GM13977 (cell line): Measurements from ENCODE around the gene LZTS2.

ENCODE experiments used
- DNase-seq: peaks from one replicate; pipeline ENCODE4 v3.0.0; 2012; ENCODE audit warnings: low spot score
- in situ Hi-C: fragments of 300-500 bp; cut with MboI; formaldehyde crosslinking; loops from one replicate; pipeline ENCODE4 v1.12.0; 2022; ENCODE audit warnings: low sequenced_read_pairs, low pct_unique_long_range_greater_than_20kb, mixed read lengths, inconsistent platforms; ENCODE audit not compliant: unreplicated experiment
- TF ChIP-seq, protein P1 (sequence below): IDR thresholded peaks from 2 replicates; pipeline ENCODE4 v1.5.1; 2012; ENCODE audit warnings: mild to moderate bottlenecking, control low read depth; ENCODE audit not compliant: insufficient read depth; ENCODE audit errors: extremely low read depth, missing control alignments

Gene LZTS2

DNA sequence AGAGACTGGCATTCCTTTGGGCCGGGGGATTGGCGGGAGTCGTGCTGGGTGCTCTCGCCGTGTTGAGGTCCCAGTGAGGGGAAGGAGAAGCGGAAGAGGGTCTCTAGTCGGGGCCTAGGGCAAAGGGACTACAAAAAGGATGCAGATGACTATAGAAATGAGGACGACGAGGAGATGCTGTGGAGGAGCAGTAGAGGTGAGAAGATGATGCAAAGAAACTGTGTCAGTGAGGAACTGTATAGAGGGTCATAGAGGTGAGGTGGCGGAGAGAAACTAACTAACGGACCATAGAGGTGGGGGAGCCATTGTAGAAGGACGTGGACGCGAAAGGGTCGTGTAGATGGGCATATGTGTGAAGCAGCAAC is 11.9 kb upstream of the LZTS2 start:
- DNase-seq, result no peak
- TF ChIP-seq, protein P1, sequence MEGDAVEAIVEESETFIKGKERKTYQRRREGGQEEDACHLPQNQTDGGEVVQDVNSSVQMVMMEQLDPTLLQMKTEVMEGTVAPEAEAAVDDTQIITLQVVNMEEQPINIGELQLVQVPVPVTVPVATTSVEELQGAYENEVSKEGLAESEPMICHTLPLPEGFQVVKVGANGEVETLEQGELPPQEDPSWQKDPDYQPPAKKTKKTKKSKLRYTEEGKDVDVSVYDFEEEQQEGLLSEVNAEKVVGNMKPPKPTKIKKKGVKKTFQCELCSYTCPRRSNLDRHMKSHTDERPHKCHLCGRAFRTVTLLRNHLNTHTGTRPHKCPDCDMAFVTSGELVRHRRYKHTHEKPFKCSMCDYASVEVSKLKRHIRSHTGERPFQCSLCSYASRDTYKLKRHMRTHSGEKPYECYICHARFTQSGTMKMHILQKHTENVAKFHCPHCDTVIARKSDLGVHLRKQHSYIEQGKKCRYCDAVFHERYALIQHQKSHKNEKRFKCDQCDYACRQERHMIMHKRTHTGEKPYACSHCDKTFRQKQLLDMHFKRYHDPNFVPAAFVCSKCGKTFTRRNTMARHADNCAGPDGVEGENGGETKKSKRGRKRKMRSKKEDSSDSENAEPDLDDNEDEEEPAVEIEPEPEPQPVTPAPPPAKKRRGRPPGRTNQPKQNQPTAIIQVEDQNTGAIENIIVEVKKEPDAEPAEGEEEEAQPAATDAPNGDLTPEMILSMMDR, result no peak
- in situ Hi-C loops, result no loop called here

GRCh38 chr10:100988166-100988565 is 11.4 kb upstream of the LZTS2 start:
- TF ChIP-seq, protein P1, result no peak
- in situ Hi-C loops, result no loop called here
- DNase-seq, result no peak

GRCh38 chr10:100989088-100989487 is 10.5 kb upstream of the LZTS2 start:
- TF ChIP-seq, protein P1, result no peak
- DNase-seq, result no peak
- in situ Hi-C loops, result no loop called here

DNA sequence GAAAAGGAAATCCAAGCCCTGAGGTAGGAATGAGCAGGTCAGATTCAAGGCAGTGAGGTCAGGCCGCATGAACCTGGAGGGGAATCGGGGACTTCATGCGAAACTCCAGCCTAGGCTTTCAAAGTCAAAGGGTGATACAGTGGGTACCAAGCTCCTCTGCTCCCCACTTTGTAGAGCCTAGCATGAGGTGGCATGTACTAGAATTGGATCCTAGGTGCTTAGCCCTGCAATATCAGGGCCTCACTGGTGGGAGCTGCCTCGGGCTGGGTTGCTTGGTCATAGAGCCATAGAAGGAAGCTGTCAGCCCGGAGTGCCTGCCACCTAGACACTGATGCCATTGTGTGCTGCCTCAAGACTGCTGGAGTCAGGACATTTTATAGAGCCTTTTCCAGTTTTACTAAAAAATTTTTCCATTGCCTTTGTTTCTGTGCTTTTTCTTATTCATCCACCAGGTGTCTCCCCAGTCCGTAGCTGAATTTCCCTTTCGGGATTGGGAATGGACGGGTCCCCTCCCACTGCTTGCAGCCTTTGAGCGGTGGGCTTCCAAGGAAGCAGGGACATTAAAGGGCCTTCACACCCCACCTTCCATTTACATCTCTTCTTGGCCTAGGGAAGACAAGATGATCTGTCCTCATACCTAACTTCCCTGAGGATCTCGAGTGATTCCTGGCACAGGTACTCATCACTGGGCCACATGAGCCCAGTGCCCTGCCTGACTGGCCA is 5.5 kb upstream of the LZTS2 start:
- DNase-seq, result no peak
- in situ Hi-C loops, result no loop called here
- TF ChIP-seq, protein P1, result peak; percentile 30

GRCh38 chr10:100995181-100995580 is 4.4 kb upstream of the LZTS2 start:
- TF ChIP-seq, protein P1, result no peak
- in situ Hi-C loops, result no loop called here
- DNase-seq, result no peak

GRCh38 chr10:100996678-100997359 is 2.8 kb upstream of the LZTS2 start:
- TF ChIP-seq, protein P1, result no peak
- in situ Hi-C loops, result no loop called here
- peak; percentile 82 for DNase-seq
